Kidney glomerular epithelial cell (primary cell): ENCODE measurements around the gene SSH2.
"Not testable (repeated sequence)": the region's sequence is repeated elsewhere in the genome, so short reads cannot be mapped to it uniquely, and the experiment has no call there.

ENCODE experiments used
- DNase-seq: peaks from one replicate; lab custom pipeline; 2025; lab: John Stamatoyannopoulos, UW

The SSH2 gene

GRCh38 chr17:29837531-29837930 lies 92.5 kb downstream of the SSH2 start:
- DNase-seq = no peak

GRCh38 chr17:29836643-29837042 lies 93.4 kb downstream of the SSH2 start:
- DNase-seq = no peak

GRCh38 chr17:29835435-29836351 lies 94.3 kb downstream of the SSH2 start:
- DNase-seq = no peak

GRCh38 chr17:29833801-29834200 lies 96.2 kb downstream of the SSH2 start:
- no peak for DNase-seq

- no peak for DNase-seq
Measured at GRCh38 chr17:29828676-29829284, 101.2 kb downstream of the SSH2 start.

- DNase-seq = no peak
Measured at GRCh38 chr17:29827179-29827578, 102.8 kb downstream of the SSH2 start.

- no peak for DNase-seq
Measured at GRCh38 chr17:29826114-29826692, 103.8 kb downstream of the SSH2 start.

GRCh38 chr17:29825604-29826003 lies 104.4 kb downstream of the SSH2 start:
- DNase-seq = no peak

GRCh38 chr17:29821897-29822296 lies 108.1 kb downstream of the SSH2 start:
- DNase-seq = no peak

GRCh38 chr17:29820425-29820824 lies 109.6 kb downstream of the SSH2 start:
- DNase-seq = no peak

- DNase-seq = peak; percentile 4
Measured at GRCh38 chr17:29807520-29808361, 122.3 kb downstream of the SSH2 start.

- DNase-seq = no peak
Measured at GRCh38 chr17:29802246-29802645, 127.8 kb downstream of the SSH2 start.

GRCh38 chr17:29800457-29800856 lies 129.6 kb downstream of the SSH2 start:
- DNase-seq = no peak

GRCh38 chr17:29796652-29797051 lies 133.4 kb downstream of the SSH2 start:
- no peak for DNase-seq

GRCh38 chr17:29793501-29793900 lies 136.5 kb downstream of the SSH2 start:
- no peak for DNase-seq

- no peak for DNase-seq
Measured at GRCh38 chr17:29791336-29792080, 138.5 kb downstream of the SSH2 start.

- DNase-seq = no peak
Measured at GRCh38 chr17:29789196-29790170, 140.5 kb downstream of the SSH2 start.

GRCh38 chr17:29787995-29788394 lies 142.0 kb downstream of the SSH2 start:
- DNase-seq = no peak

GRCh38 chr17:29782917-29783316 lies 147.1 kb downstream of the SSH2 start:
- DNase-seq = no peak

- DNase-seq = not testable (repeated sequence)
Measured at GRCh38 chr17:29779812-29780190, 150.2 kb downstream of the SSH2 start.
